GM19239 (cell line): ENCODE data around the gene AGBL1.

Source experiments
- DNase-seq: peaks from one replicate; pipeline ENCODE4 v3.0.0; 2011; ENCODE audit warnings: low spot score; ENCODE audit not compliant: insufficient read length
- FAIRE-seq: peaks from 2 replicates; lab custom pipeline; 2011; peaks lifted over from hg19 to GRCh38; lab: Jason Lieb, UNC

Gene AGBL1

DNA sequence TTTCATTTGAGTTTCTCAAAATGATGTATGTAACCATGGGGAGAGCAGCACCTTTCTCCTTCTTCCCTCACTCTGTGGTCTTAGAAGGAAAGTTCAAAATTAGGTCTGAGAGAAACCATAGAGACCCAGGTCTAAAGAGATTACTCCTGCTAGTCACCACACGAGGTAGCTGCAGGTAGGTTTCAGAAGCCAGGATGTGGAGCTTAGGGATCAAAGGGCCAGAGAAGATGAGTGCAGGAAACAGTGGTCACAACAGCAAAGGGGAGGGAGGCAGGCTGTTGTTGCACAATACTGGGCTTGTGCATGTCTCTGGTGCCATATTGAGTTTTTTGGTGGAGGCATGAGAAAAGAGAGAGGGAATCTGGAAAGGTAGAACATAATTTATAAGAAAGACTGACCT is 583.6 kb downstream of the AGBL1 start:
- no peak for FAIRE-seq
- DNase-seq, result no peak

DNA sequence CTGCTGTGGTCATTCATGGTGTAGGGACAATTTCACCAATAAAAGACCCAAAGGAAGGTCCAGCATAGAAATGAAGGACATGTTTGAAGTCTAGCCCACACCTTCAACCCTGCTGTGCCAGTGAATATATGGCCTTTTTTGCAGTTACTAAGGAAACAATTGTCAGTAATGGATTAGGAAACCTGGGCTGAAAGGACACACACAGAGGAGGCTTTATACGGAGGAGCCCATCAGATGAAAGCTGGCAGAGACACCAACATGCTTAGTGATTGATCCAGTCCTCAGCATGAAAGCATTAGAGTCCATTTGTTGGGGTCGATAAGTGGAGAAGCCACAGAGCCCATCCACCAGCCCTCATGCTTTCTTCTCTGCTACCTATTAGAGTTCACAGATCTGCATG is 584.3 kb downstream of the AGBL1 start:
- DNase-seq (no peak), FAIRE-seq (no peak)

DNA sequence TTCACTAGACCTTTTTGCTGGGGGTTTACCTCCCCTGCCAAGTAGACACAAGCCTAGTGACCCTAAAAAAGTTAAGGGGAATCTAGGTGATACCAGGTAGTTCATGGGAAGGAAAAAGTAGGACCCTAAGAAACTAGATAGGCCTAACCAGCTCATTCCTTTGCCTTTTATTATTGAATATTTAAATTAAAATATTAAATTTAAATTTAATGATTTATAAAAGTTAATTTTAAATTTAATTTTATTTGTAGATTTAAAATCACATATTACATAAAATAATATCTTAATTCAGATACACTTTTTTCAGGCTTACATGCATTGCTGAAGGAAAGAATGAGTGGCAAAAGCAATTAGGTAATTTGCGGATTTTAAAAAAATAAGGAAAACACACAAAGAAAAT is 584.9 kb downstream of the AGBL1 start:
- FAIRE-seq, result no peak
- DNase-seq, result no peak

DNA sequence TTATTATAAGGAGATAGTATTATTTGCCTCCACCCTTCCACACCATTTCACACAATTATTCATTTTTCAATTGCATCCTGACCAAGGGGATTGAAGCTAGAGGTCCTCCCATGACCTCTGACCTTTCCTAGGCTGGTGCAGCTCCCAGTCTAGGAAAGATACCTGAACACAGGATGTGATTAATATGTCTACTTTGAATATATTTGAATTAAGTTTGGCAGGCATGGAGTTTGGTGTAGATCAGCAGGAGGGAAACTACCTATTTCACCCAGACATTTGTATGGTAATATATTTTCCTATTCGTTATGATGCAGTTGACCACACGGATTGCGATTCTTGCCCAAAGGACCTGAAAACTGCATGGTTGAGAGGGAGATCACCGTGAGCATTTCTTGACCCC is 596.3 kb downstream of the AGBL1 start:
- FAIRE-seq (no peak), DNase-seq (no peak)

DNA sequence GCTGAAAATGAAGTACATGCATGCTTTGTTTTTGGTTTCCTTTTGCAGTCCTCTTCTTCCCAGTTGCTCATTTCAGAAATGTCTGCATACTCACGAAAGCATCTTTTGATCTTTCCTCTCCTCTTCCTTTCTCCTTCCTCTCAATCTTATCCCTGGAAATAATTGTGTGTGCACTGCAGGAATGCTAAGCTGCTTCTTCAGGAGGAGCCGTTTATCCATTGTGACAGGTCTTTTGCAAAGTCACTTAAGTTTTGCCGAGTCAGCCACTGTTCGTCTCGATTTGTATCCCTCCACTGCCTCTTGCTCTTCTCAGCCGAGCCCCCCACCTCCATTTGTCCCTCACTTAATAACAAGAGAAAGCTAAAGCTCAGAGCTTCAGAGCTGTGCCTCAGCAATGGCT is 597.6 kb downstream of the AGBL1 start:
- FAIRE-seq, result no peak
- DNase-seq, result no peak

DNA sequence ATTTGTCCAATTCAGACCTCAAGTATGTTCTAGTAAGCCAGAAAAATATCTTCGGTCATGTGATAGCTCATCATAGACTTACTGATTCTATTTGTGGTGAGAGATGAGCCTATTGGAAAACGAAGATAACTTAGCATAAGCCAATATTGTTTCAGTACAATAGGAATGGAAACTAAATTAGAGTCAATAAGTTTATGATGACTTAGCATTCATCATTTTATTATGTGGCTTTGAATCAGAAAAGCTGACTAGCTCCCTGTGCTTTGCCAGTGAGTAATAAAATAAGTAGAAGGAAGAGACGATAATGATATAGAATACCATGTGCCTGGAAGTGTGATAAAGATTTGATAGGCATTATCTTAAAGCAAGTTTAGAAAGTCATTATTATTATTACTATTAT is 605.6 kb downstream of the AGBL1 start:
- no peak for FAIRE-seq
- no peak for DNase-seq

DNA sequence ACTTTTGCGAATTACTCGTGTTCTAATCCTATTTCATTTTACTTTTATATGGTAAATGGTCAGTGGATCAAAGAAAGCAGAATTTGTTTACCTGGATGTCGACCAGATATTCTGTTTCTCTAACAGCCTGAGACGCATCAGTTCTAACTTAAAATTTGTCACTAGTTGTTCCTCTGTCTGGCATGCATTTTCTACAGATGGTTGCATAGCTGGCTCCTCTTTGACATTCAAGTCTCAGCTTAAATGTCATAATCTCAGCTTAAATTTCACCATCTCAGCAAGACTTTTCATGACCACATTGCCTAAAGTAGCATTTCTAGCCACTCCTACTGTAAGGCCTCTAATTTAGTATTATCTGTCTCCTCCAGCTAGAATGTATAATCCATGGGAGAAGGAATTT is 609.3 kb downstream of the AGBL1 start:
- FAIRE-seq, result no peak

DNA sequence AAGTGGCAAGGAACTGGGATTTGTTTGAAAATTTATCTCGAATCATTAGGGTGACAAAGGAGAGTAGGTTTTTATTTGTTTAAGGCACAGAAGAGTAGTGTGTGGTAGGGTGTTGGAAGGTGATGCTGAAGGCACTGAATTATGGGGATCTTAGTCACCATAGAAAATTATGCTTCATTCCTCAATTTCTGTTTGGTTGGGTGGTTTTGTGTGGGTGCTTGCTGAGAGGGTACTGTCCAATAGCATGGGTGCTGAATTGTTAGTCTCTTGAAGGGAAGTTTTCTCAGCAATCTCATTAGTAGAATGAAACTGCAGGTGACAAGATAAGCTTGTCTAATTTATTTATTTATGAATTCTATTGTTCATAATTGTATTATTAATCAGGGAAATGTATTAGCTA is 610.9 kb downstream of the AGBL1 start:
- FAIRE-seq (no peak), DNase-seq (no peak)

More for the DNA sequence above, 609.3 kb downstream of the AGBL1 start:
- DNase-seq, result no peak

DNA sequence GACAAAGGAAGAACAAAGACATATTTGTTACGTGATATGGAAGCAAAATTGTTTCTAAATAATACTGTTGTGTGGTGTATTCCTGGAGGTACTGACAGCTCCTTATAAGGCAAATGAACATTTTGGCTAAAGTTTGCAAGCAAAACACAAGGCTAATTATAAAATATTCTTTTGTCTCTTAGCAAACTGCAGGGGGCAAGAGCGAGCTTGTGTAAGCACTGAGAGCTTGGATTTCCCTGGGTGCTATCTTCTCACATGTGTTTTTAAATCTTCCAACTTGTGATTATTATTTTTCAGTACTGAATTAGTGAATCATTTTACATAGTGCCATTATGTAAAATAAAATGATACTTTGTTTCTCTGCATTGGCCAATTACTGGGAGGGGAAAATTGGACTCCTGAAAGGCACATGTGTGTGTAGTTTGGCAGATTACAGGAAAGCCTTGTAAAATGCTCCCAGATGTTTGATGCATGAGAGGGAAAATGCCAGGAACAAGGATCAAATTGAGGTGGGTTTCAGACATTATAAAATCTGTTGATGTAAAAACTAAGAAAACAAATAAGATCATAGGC is 611.5 kb downstream of the AGBL1 start:
- DNase-seq (no peak), FAIRE-seq (no peak)

DNA sequence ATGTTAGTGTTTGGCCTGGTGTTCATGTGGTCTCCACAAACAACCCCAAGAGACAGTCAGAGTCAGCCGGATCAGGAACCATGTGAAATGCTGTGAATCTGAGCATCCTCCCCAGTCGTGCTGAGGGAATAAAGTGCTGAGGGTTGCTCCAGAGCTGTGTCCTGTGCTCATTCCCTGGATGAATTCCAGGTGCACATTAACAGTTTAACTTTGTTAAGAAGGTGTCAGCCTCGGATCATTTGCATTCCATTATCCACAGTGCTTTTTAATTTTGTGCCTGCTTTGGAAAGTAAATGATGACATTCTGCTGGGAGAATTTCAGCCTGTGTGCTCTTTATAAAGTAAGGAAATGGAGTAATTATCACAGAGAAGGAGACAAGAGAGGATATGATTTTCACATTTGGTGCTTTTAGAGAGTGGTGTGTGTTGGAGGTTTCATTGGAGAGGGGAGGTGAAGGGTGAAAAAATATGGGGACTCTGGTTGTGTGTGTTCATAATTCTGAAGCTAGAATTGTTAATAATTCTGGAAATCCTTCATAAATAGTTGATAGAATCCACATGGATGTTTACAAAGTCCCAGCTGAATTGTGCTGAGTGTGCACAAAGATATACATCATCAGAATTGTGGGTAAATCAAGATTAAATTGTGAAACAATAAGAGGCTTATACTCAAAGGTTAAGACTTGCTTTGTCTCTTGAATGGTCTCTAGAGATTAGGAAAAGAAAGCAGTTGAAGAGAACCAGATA is 621.4 kb downstream of the AGBL1 start:
- FAIRE-seq, result no peak

DNA sequence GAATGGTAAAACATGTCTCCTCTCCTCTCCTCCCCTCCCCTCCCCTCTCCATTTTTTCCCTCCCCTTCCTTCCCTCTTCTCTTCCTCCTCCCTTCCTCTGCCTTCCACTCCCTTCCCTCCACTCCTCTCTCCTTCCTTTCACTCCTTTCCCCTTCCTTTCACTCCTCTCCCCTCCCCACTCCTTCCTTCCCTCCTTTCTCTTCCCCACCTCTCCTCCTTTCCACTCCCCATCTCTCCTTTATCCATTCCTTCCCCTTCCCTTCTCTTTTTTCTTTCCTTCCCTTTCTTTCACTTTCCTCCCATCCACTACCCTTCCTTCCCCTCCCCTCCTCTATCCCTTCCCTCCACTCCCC is 621.9 kb downstream of the AGBL1 start:
- DNase-seq (no peak), FAIRE-seq (no peak)

More for the DNA sequence above, 621.4 kb downstream of the AGBL1 start:
- no peak for DNase-seq

DNA sequence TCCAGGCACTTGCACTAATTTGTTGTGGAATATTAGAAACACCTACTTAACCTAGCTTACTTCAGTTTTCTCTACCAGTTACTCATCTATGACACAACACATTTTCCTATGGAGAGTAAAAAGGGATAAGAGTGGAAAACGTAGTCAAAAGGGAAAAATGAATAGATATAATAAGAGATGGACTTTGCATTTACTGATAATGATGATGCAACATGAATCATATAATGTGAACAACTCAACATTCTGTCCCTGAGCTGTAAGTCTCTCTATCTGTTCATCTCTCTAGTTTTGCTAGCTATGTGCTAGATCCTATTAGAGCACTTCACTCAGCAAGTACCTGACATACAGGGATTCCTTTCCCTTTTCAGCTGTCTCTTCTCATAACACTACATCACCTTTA is 627.1 kb downstream of the AGBL1 start:
- FAIRE-seq (no peak), DNase-seq (no peak)

DNA sequence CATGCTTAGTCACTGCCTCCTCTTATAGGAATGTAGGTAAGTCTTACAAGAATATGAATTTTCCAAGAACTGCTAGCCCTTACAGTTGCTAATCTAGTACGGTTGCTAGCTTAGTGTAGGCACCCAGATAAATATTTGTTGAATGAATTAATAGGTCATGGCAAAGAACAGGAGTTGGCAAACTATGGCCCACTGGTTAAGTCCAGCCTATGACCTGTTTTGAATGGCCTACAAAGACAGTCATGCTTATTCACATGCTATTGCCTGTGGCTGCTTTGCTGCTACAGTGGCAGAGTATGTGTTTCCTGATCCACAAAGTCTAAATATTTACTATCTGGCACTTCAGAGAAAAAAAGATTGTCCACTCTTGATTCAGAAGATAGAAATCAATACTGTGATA is 631.8 kb downstream of the AGBL1 start:
- DNase-seq (no peak), FAIRE-seq (no peak)

DNA sequence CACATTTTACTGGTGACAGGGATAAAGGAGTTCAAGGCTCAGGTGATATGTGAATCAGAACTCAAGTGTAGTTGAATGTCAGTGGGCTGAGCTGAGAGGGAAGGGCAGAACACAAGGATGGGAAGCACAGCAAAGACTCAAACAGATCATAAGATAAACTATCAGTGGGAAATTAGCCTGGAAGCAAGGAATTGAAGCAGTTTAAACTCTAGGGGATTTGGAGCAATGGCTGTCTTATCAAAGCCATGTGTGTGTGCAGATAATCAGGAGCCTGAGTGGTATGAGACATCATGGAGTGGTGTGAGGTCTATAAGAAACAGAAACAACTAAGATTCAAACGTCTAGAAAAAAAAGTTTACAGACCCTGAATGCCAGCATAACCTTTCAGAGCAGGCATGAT is 634.6 kb downstream of the AGBL1 start:
- no peak for FAIRE-seq
- no peak for DNase-seq

DNA sequence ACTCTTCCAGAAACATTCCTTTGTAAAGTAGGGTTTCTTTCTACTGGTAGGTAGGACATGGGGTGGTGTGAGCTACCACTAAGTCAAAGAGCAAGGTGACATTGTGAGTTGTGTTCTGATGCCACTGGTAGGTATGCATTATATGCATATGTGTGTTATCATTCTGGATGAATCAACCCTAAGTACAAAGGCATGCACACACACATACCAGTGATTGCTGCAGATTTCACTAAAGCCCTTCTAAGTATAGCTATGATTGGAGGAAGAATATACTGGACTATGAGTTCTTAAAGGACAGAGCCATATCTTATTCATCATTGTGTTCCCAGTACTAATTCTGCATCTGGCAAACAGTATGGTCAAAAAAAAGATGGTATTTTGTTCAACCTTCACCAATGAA is 646.0 kb downstream of the AGBL1 start:
- FAIRE-seq, result no peak

DNA sequence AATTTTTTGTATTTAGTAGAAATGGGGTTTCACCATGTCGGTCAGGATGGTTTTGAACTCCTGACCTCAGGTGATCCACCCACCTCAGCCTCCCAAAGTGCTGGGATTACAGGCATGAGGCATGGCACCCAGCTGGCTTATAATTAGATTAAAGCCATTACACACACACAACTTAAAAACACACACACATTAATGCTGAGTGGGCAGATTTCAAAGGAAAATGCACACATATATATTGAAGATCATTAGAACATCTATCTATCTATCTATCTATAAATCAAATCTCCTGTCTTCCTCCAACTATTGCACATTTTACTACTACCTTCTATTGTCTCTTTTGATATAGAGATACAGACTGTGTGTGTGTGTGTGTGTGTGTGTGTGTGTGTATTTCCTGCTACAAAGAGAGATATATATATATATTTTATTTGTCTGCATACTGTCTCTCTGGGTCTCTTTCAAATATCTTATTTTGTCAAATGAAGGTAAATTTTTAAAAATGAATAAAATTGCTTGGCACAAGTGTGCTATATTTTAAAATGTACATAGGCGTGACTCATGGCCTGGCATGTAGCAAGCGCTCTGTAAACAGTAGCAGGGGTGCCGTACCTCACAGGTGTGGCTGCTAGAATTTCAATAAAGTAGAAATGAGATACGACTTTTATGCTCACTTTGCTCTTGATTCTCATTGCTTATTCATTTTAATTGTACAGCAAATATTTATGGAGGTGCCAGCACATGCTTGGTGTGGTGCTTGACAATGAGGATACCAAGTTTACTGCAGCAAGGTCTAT is 655.8 kb downstream of the AGBL1 start:
- FAIRE-seq, result no peak

More for the DNA sequence above, 646.0 kb downstream of the AGBL1 start:
- no peak for DNase-seq

DNA sequence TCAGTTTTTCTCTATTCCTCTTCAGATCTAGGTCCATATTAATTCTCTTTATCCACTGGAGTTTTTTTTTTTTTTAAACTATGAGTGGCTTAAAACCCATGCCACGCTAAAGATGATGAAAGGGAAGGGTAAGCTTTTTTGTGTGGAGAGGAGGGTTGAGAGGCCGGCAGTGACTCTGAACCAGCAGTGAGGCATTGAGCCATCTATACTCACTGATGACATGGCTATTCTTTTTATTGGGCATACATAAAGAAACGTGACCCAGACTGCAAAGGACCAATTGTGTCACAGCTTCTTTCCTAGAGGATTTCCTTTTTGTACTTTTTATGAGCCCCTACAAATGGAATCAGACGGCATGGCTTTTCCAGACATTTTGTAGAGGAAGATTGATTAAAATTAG is 662.2 kb downstream of the AGBL1 start:
- DNase-seq (no peak), FAIRE-seq (no peak)

More for the DNA sequence above, 655.8 kb downstream of the AGBL1 start:
- DNase-seq, result no peak

DNA sequence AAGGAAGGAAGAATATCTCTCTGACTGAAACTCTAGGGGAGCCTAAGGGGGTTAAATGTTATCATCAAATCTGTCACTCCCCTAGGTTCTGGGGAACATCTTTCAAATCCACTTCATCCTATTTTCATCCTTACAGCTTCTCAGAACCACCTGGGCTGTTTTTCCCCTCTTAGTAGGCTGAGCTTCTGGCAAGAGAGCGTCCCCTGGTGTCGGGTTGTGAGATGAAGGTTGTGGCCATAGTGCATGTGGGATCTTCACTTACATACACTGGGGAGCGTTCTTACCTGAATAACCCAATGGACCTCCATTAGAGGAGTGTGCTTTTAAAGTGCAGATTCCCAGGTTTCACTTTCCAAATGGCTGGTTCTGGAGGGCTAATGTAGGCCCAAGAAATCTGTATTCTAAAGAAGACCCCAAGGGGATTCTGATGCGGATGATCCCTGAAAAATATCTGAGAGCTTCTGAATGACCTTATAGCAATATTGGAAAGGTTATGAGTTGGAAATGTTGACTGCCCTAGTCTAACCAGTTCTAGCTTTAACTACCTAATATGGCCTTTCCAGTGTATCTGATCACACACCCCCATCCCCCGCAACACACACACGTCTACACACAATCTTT is 663.7 kb downstream of the AGBL1 start:
- no peak for FAIRE-seq
- no peak for DNase-seq

DNA sequence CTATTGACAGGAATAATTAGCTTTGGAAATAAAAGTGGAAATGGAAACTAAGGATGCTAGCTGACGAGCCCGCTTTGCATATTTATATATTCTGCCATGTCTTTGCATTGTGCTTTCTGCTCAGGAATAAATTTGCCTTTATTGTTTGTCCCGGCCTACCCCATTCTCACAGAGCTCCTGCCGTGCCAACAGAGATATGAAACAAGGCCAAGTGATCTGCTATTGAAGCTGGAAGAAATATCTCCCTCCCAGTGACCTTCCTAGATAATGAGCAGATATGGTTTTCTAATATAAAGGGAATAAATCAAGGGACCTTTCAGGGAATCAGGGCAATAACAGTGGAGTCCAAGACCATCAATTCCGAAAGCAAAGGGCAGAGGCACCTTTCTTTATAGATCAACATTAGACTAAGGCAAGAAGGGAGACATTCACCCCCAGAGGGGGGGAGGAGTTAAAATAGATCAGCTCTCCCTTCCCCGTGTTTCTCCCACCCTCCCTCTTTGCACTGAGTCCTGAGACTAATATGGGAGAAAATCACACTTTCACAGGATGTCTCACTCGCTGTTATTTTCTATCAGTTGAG is 664.6 kb downstream of the AGBL1 start:
- FAIRE-seq (no peak), DNase-seq (no peak)

DNA sequence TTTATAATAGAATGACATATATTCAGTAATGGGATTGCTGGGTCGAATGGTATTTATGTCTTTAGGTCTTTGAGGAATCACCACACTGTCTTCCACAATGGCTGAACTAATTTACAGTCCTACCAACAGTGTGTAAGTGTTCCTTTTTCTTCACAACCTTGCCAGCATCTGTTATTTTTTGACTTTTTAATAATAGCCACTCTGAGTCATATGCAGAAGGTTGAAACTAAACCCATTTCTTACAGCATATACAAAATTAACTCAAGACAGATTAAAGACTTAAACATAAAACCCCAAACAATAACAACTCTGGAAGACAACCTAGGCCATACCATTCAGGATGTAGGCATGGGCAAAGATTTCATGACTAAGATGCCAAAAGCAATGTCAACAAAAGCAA is 671.4 kb downstream of the AGBL1 start:
- FAIRE-seq, result no peak
- no peak for DNase-seq

DNA sequence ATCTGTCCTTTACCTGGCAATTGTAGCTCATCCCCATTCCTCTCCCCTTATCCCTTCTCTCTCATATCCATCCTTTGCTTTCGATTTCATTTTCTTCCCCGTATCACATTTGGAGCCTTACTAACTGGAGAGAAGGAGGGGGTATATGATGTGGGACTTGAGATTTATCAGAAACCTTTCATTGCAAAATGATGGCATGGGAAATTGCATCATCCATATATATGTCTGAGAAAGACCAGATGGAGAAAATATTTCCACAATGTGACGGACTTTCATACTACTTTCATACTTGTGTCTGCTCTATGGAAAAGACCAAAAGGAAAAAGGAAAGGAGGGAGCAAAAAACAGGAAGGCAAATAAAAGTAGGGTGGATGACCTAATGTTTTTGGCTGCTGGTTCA is 675.2 kb downstream of the AGBL1 start:
- DNase-seq (no peak), FAIRE-seq (no peak)
